ENCODE measurements around the gene SPINT2.

DNA sequence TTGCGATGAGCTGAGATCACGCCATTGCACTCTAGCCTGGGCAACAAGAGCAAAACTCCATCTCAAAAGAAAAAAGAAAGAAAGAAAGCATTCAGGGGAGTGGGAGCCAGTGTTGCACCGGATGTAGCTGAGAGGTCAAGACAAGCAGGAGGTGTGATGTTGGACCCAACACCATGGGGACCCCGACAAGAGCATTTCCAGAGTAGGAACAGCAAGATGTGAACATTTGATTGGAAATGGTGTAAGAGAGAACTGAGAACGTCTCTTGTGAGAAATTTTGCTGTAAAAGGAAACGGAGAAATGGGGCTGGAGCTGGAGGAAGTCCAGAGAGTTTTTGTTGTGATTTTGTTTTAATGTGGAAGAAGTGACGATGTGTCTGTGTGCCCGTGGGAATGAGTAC, 24.6 kb upstream of the SPINT2 start:
- TF ChIP-seq, protein P1, sequence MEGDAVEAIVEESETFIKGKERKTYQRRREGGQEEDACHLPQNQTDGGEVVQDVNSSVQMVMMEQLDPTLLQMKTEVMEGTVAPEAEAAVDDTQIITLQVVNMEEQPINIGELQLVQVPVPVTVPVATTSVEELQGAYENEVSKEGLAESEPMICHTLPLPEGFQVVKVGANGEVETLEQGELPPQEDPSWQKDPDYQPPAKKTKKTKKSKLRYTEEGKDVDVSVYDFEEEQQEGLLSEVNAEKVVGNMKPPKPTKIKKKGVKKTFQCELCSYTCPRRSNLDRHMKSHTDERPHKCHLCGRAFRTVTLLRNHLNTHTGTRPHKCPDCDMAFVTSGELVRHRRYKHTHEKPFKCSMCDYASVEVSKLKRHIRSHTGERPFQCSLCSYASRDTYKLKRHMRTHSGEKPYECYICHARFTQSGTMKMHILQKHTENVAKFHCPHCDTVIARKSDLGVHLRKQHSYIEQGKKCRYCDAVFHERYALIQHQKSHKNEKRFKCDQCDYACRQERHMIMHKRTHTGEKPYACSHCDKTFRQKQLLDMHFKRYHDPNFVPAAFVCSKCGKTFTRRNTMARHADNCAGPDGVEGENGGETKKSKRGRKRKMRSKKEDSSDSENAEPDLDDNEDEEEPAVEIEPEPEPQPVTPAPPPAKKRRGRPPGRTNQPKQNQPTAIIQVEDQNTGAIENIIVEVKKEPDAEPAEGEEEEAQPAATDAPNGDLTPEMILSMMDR (IDR thresholded peaks at IDR 0.05) = no peak
- TF ChIP-seq POLR2A (IDR thresholded peaks at IDR 0.05) = no peak
- no peak for TF ChIP-seq POLR2AphosphoS5 (IDR thresholded peaks at IDR 0.05)
